ENCODE results near the gene PRKAR1B.
A peak's percentile ranks its signal among the peaks of the same experiment; 100 is the strongest.

Gene PRKAR1B

GRCh38 chr7:726084-726853 lies 812 bp downstream of the PRKAR1B start, which contains the start of gene DNAAF5:
TSS of gene DNAAF5 (plus strand) at chr7:726699. CDS start at chr7:726721, 22 bp downstream.
- Histone ChIP-seq H3K9me3 (ENCODE audit: control insufficient read depth, insufficient read depth, low read depth, low read length) (no peaks in the 10 kb centered on the region), H3K4me3 (ENCODE audit: low read depth, low read length) (peak within 1 kb of the TSS; percentile 62), H3K4me1 (ENCODE audit: control insufficient read depth, insufficient read depth, low read length) (no peaks in the 10 kb centered on the region), H3K27ac (ENCODE audit: extremely low read depth, low read depth, low read length) (peak within 1 kb of the TSS; percentile 88; the same call in 1 of the 2 replicates), H3K36me3 (ENCODE audit: control insufficient read depth in 2 of 2, insufficient read depth in 1 of 2, low read length in 2 of 2) (peaks cover 0 to 27% of the 10 kb centered on the region in 2 experiments; a peak in 1 of 3 replicates)
- ChIA-PET POLR2A (no interaction called here), CTCF (interaction anchor here (0.8 kb wide), 1 partner anchor 10 kb away, joined by 3 read pairs; no protein-coding TSS in a partner anchor)
- TF ChIP-seq ZNF280D (tag by site-specific recombination; IDR thresholded peaks at IDR 0.05) (no peak), ZNF311 (tag by site-specific recombination; IDR thresholded peaks at IDR 0.05; ENCODE audit: borderline replicate concordance) (no peak), ZNF629 (tag by site-specific recombination; IDR thresholded peaks at IDR 0.05) (peak; percentile 39; the same call in 1 of the 2 replicates), ZNF530 (tag by site-specific recombination; IDR thresholded peaks at IDR 0.05; ENCODE audit: low read depth) (no peak), ZBTB11 (tag by site-specific recombination; conservative IDR thresholded peaks at IDR 0.05; ENCODE audit: low read depth) (peak; percentile 97), ZBTB26 (tag by site-specific recombination; optimal IDR thresholded peaks at IDR 0.05) (peak; percentile 70), ZNF639 (tag by site-specific recombination; IDR thresholded peaks at IDR 0.05) (peak; percentile 67; the same call in 1 of the 2 replicates), TSHZ1 (tag by site-specific recombination; IDR thresholded peaks at IDR 0.05; ENCODE audit: borderline replicate concordance) (no peak), HOXD13 (CRISPR knock-in tag; IDR thresholded peaks at IDR 0.05; ENCODE audit: borderline replicate concordance) (no peak), PRDM4 (tag by site-specific recombination; IDR thresholded peaks at IDR 0.05) (0 out of 2 replicates have a peak, but pooled peaks have one; percentile 18), IKZF3 (tag by site-specific recombination; IDR thresholded peaks at IDR 0.05) (no peak), ZNF366 (tag by site-specific recombination; conservative IDR thresholded peaks at IDR 0.05) (no peak), ZFP3 (tag by site-specific recombination; IDR thresholded peaks at IDR 0.05; ENCODE audit: low read depth) (no peak), YY2 (tag by site-specific recombination; IDR thresholded peaks at IDR 0.05) (peak; percentile 79), ZNF404 (tag by site-specific recombination; IDR thresholded peaks at IDR 0.05) (no peak), ZNF341 (tag by site-specific recombination; IDR thresholded peaks at IDR 0.05; ENCODE audit: low read depth) (peak; percentile 91), ZNF2 (tag by site-specific recombination; IDR thresholded peaks at IDR 0.05) (peak; percentile 68; the same call in 1 of the 2 replicates), ZBTB44 (tag by site-specific recombination; IDR thresholded peaks at IDR 0.05) (no peak), ZNF184 (tag by site-specific recombination; IDR thresholded peaks at IDR 0.05) (no peak)
